Lower leg skin (tissue), 4 donors: ENCODE data around the gene C2CD5. TPM values are rescaled to one million over a fixed set of nuclear protein-coding genes. Genes with fewer than 3 reads are reported as not detected.
"Not testable (repeated sequence)": the region's sequence is repeated elsewhere in the genome, so short reads cannot be mapped to it uniquely, and the experiment has no call there.

Experiments
- DNase-seq, 2 donors: peaks; one replicate each; pipeline ENCODE4 v3.0.0-alpha.2; 2019; ENCODE audit warnings: low spot score in 2 of 2
- H3K4me3 ChIP-seq: fragments of 200-600 bp; sonication (generic); 2 replicates; pipeline ENCODE4 v1.5.1; 2017; ENCODE audit warnings: mild to moderate bottlenecking, low read depth; ENCODE audit not compliant: poor library complexity, severe bottlenecking
- CTCF ChIP-seq, 3 donors: fragments of 450-650 bp; IDR thresholded peaks; one replicate each; pipeline ENCODE4 v1.5.1; 2016; ENCODE audit warnings: antibody characterized with exemption in 3 of 3, mild to moderate bottlenecking in 3 of 3, moderate library complexity in 2 of 3
- POLR2A ChIP-seq, 2 donors: fragments of 450-650 bp; IDR thresholded peaks; one replicate each; pipeline ENCODE4 v1.6.1; 2016 to 2017; ENCODE audit warnings: antibody characterized with exemption in 2 of 2, mild to moderate bottlenecking in 1 of 2, moderate library complexity in 1 of 2
- WGBS, 2 donors: methylation state at CpG; one replicate each; pipeline ENCODE4 v1.1.5; 2018; 5-methylcytosine and 5-hydroxymethylcytosine counted together
- intact Hi-C: fragments of 100-400 bp; cut with DNase I; formaldehyde crosslinking; loops from one replicate; pipeline ENCODE4 v1.15.0; 2023; ENCODE audit warnings: low total_unique reads
- total RNA-seq, 4 donors: library from RNA; depleted of rRNA; stranded (reverse); fragments of >200 nt; gene quantifications; one replicate each; pipeline ENCODE4 v1.1.0, GENCODE V29; 2016

Gene C2CD5
- total RNA-seq, 4 donors from 2014 or later = 19.3 to 22.6 (median 19.9) TPM

GRCh38 chr12:22457085-22457484 lies 87.3 kb downstream of the C2CD5 start:
- no peak for DNase-seq
- TF ChIP-seq POLR2A (IDR thresholded peaks at IDR 0.05) = no peak
- no peak for TF ChIP-seq CTCF (IDR thresholded peaks at IDR 0.05)
- WGBS, 2 donors = 77 to 88% methylated on average over 4 of the region's 4 CpGs
- H3K4me3 ChIP-seq = no peak overlapping the region
- intact Hi-C loops = no loop called here

GRCh38 chr12:22453511-22453910 lies 90.8 kb downstream of the C2CD5 start:
- TF ChIP-seq CTCF (IDR thresholded peaks at IDR 0.05) = no peak
- TF ChIP-seq POLR2A (IDR thresholded peaks at IDR 0.05) = no peak
- 90 to 95% methylated on average over 3 of the region's 3 CpGs for WGBS, 2 donors
- intact Hi-C loops = no loop called here
- no peak for DNase-seq
- H3K4me3 ChIP-seq = no peak overlapping the region

- H3K4me3 ChIP-seq = no peak overlapping the region
- intact Hi-C loops = no loop called here
- 23 to 43% methylated on average over 4 of the region's 4 CpGs for WGBS, 2 donors
- DNase-seq = no peak
- TF ChIP-seq CTCF (IDR thresholded peaks at IDR 0.05) (no peak), POLR2A (IDR thresholded peaks at IDR 0.05) (no peak)
Measured at GRCh38 chr12:22447223-22447622, 97.1 kb downstream of the C2CD5 start.

- intact Hi-C loops = loop anchor here (5.0 kb wide), 1 partner anchor 357 kb away; no protein-coding TSS in a partner anchor
- H3K4me3 ChIP-seq, DNase-seq: not testable (repeated sequence)
- 88% methylated on average over 11 of the region's 11 CpGs for WGBS, 2 donors
Measured at GRCh38 chr12:22444317-22444665, 100.1 kb downstream of the C2CD5 start.

- DNase-seq = peak; percentile 59 to 86
- intact Hi-C loops = loop anchor here (5.0 kb wide), 1 partner anchor 356 kb away; no protein-coding TSS in a partner anchor
- TF ChIP-seq CTCF (IDR thresholded peaks at IDR 0.05) (no peak), POLR2A (IDR thresholded peaks at IDR 0.05) (no peak)
- 32 to 33% methylated on average over 17 of the region's 17 CpGs for WGBS, 2 donors
- H3K4me3 ChIP-seq = no peak overlapping the region
Measured at GRCh38 chr12:22443379-22444316, 100.7 kb downstream of the C2CD5 start.

- DNase-seq = no peak
- WGBS, 2 donors = 29 to 36% methylated on average over 8 to 10 of the region's 10 CpGs
- no peak overlapping the region for H3K4me3 ChIP-seq
- intact Hi-C loops = no loop called here
- TF ChIP-seq CTCF (IDR thresholded peaks at IDR 0.05) (no peak), POLR2A (IDR thresholded peaks at IDR 0.05) (no peak)
Measured at GRCh38 chr12:22437031-22437806, 107.1 kb downstream of the C2CD5 start.
